GM19455 (cell line): ENCODE data around the gene FPR1.

Source experiments
- ATAC-seq: cut with Tn5 transposase; IDR thresholded peaks from one replicate; pipeline ENCODE4 v1.9.1; 2021; ENCODE audit not compliant: unreplicated experiment

Gene FPR1

GRCh38 chr19:51708811-51709210 lies 42.9 kb downstream of the FPR1 start:
- no peak for ATAC-seq

GRCh38 chr19:51706885-51707284 lies 44.8 kb downstream of the FPR1 start:
- no peak for ATAC-seq

- ATAC-seq: no peak
These were observed 45.4 kb downstream of the FPR1 start for GRCh38 chr19:51706296-51706695.

GRCh38 chr19:51704626-51705025 lies 47.1 kb downstream of the FPR1 start:
- no peak for ATAC-seq

GRCh38 chr19:51703575-51704515 lies 47.8 kb downstream of the FPR1 start:
- ATAC-seq: peak; percentile 82

GRCh38 chr19:51702825-51703574 lies 48.7 kb downstream of the FPR1 start:
- no peak for ATAC-seq

- no peak for ATAC-seq
These were observed 49.4 kb downstream of the FPR1 start for GRCh38 chr19:51702103-51702824.

GRCh38 chr19:51701468-51702100 lies 50.1 kb downstream of the FPR1 start:
- ATAC-seq: no peak

GRCh38 chr19:51699170-51699569 lies 52.5 kb downstream of the FPR1 start:
- ATAC-seq: no peak

GRCh38 chr19:51698296-51698695 lies 53.4 kb downstream of the FPR1 start:
- ATAC-seq: no peak

GRCh38 chr19:51697169-51697776 lies 54.4 kb downstream of the FPR1 start:
- ATAC-seq: no peak

- no peak for ATAC-seq
These were observed 55.1 kb downstream of the FPR1 start for GRCh38 chr19:51696606-51697005.
